Measurements from ENCODE around the gene LOXHD1.

Gene LOXHD1

GRCh38 chr18:46679846-46680598 lies 23.0 kb upstream of the LOXHD1 start:
- H3K27ac ChIP-seq (ENCODE audit: low read length) = no peak overlapping the region
- H2AFZ ChIP-seq (ENCODE audit: low read depth, low read length) = no peak overlapping the region
- TF ChIP-seq CTCF (IDR thresholded peaks at IDR 0.05; ENCODE audit: borderline replicate concordance, extremely low read depth, low read length, poor library complexity, severe bottlenecking) (no peak), EZH2 (IDR thresholded peaks at IDR 0.05; ENCODE audit: borderline replicate concordance, low read depth, low read length, severe bottlenecking) (no peak)
- peaks cover 11% of the 10 kb centered on the region for H3K27me3 ChIP-seq (ENCODE audit: insufficient read depth, low read length, poor library complexity)
- ATAC-seq (ENCODE audit: insufficient read depth, low read depth) (no peak), DNase-seq (no peak)
- H4K20me1 ChIP-seq (ENCODE audit: insufficient read depth, low read length) = peaks cover 3% of the 10 kb centered on the region; the same call in 1 of the 2 replicates
- H3K9me3 ChIP-seq (ENCODE audit: insufficient read depth, low read length, severe bottlenecking) = no peaks in the 10 kb centered on the region
- H3K4me1 ChIP-seq (ENCODE audit: insufficient read depth, low read length) = no peaks in the 10 kb centered on the region
- H3K4me2 ChIP-seq (ENCODE audit: insufficient read depth, low read length) = no peak overlapping the region
- no peak overlapping the region for H3K9ac ChIP-seq (ENCODE audit: low read depth, low read length)
- H3K36me3 ChIP-seq (ENCODE audit: insufficient read depth, low read length) = no peaks in the 10 kb centered on the region
- no peaks in the 10 kb centered on the region for H3K79me2 ChIP-seq (ENCODE audit: insufficient read depth, low read length)
- H3K4me3 ChIP-seq (ENCODE audit: low read depth in 1 of 2, low read length in 2 of 2) = no peak overlapping the region

- no peak overlapping the region for H3K9ac ChIP-seq (ENCODE audit: low read depth, low read length)
- DNase-seq = no peak
- no peak overlapping the region for H2AFZ ChIP-seq (ENCODE audit: low read depth, low read length)
- no peaks in the 10 kb centered on the region for H3K4me1 ChIP-seq (ENCODE audit: insufficient read depth, low read length)
- no peaks in the 10 kb centered on the region for H3K36me3 ChIP-seq (ENCODE audit: insufficient read depth, low read length)
- ATAC-seq (ENCODE audit: insufficient read depth, low read depth) = no peak
- no peak overlapping the region for H3K4me2 ChIP-seq (ENCODE audit: insufficient read depth, low read length)
- H3K27me3 ChIP-seq (ENCODE audit: insufficient read depth, low read length, poor library complexity) = peaks cover 19% of the 10 kb centered on the region
- no peaks in the 10 kb centered on the region for H3K9me3 ChIP-seq (ENCODE audit: insufficient read depth, low read length, severe bottlenecking)
- no peaks in the 10 kb centered on the region for H3K79me2 ChIP-seq (ENCODE audit: insufficient read depth, low read length)
- H4K20me1 ChIP-seq (ENCODE audit: insufficient read depth, low read length) = peaks cover 3% of the 10 kb centered on the region; the same call in 1 of the 2 replicates
- TF ChIP-seq EZH2 (IDR thresholded peaks at IDR 0.05; ENCODE audit: borderline replicate concordance, low read depth, low read length, severe bottlenecking) (no peak), CTCF (IDR thresholded peaks at IDR 0.05; ENCODE audit: borderline replicate concordance, extremely low read depth, low read length, poor library complexity, severe bottlenecking) (no peak)
- H3K4me3 ChIP-seq (ENCODE audit: low read depth in 1 of 2, low read length in 2 of 2) = no peak overlapping the region
- no peak overlapping the region for H3K27ac ChIP-seq (ENCODE audit: low read length)
Observed at GRCh38 chr18:46678785-46679399, 21.9 kb upstream of the LOXHD1 start.

- Histone ChIP-seq H2AFZ (ENCODE audit: low read depth, low read length) (no peak overlapping the region), H3K9me3 (ENCODE audit: insufficient read depth, low read length, severe bottlenecking) (no peaks in the 10 kb centered on the region), H3K36me3 (ENCODE audit: insufficient read depth, low read length) (no peaks in the 10 kb centered on the region), H3K27ac (ENCODE audit: low read length) (no peak overlapping the region), H3K9ac (ENCODE audit: low read depth, low read length) (no peak overlapping the region), H3K4me3 (ENCODE audit: low read depth in 1 of 2, low read length in 2 of 2) (no peak overlapping the region), H4K20me1 (ENCODE audit: insufficient read depth, low read length) (peaks cover 3% of the 10 kb centered on the region; the same call in 1 of the 2 replicates), H3K79me2 (ENCODE audit: insufficient read depth, low read length) (no peaks in the 10 kb centered on the region), H3K4me2 (ENCODE audit: insufficient read depth, low read length) (no peak overlapping the region), H3K27me3 (ENCODE audit: insufficient read depth, low read length, poor library complexity) (peaks cover 24% of the 10 kb centered on the region), H3K4me1 (ENCODE audit: insufficient read depth, low read length) (no peaks in the 10 kb centered on the region)
- TF ChIP-seq EZH2 (IDR thresholded peaks at IDR 0.05; ENCODE audit: borderline replicate concordance, low read depth, low read length, severe bottlenecking) = no peak
- no peak for TF ChIP-seq CTCF (IDR thresholded peaks at IDR 0.05; ENCODE audit: borderline replicate concordance, extremely low read depth, low read length, poor library complexity, severe bottlenecking)
- DNase-seq (no peak), ATAC-seq (ENCODE audit: insufficient read depth, low read depth) (no peak)
Observed at GRCh38 chr18:46678041-46678440, 21.0 kb upstream of the LOXHD1 start.
